Measurements from ENCODE around the gene MLF1.

- TF ChIP-seq POLR2A (IDR thresholded peaks at IDR 0.05; ENCODE audit: low read length) (no peak), GATA1 (IDR thresholded peaks at IDR 0.05; ENCODE audit: low read depth, low read length) (no peak)
Observed at GRCh38 chr3:158570999-158571702, at the start of gene MLF1.

Measured in erythroblast (primary cell).